Activated CD8-positive, alpha-beta memory T cell treated with anti-CD3 and anti-CD28 coated beads, Interleukin-2, amount 50 U/mL, for 4 hours (primary cell): ENCODE measurements around the gene SERPINB8.
"Not testable (repeated sequence)": the region's sequence is repeated elsewhere in the genome, so short reads cannot be mapped to it uniquely, and the experiment has no call there.

ENCODE experiments used
- DNase-seq: peaks from one replicate; pipeline ENCODE4 v3.0.0-alpha.2; 2020

SERPINB8 gene, protein sequence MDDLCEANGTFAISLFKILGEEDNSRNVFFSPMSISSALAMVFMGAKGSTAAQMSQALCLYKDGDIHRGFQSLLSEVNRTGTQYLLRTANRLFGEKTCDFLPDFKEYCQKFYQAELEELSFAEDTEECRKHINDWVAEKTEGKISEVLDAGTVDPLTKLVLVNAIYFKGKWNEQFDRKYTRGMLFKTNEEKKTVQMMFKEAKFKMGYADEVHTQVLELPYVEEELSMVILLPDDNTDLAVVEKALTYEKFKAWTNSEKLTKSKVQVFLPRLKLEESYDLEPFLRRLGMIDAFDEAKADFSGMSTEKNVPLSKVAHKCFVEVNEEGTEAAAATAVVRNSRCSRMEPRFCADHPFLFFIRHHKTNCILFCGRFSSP

DNA sequence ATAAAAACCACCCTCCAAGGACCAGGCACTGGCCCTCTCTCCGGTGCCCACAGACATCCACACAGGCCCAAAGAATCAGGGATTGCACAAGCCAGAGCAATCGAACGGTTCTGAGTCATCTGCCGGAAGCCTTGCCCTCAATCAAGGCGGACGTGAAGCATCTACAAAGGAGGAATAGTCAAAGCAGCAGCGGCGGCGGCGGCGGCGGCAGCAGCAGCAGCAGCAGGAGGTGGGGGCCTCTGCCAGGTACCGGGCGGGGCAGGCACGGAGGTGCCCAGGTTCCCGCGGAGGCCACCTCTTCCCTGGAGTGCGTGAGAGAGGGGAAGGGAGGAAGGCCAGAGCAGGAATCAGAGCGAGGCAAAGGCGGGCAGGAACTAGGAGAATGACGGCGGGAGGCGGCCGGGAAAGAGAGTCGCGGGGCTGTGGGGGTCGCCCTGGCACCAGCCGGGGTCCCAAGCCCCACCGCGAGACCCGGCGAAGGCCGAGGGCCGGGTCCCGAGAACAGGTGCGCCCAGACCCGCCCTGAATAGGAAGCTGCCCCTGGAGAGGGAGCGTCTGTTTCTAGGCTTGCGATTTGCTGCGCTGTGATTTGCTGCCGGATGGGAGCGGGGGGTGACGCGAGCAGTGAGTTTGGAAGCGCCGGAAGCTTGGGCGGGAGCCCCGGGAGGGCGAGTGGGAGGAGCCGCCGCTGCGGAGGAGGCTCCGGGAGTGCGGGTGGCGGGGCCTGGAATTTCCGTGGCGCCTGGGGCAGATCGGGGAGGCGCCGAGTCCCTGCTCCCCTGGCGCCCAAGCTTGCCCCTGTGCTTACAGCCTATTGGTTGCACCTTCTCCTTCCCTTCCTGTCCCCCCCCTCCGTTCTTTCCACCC lies at the start of gene SERPINB8:
Gene SERPINB8, plus strand, starts transcription at position 140 of the 867 bp plus-strand sequence. CDS start 8,228 bp downstream, outside the sequence.
- peak; percentile 80 for DNase-seq

DNA sequence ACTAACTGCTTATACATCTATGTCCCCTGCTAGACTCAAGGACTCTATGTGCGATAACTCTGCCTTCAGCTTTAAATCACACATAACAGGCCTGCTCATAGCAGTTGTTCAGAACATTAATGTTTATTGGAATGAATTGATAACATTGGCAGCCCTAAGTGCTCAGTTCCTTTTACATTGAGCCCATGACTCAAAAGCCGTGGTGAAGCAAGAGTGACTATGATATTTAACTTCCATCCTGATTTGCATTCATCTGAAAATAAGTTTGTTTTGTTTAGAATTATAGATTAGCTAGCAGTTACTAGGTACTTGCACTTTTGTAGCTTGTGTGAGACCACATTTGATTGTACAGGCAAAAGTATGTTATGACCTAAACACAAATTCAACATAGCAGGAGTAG lies 47.8 kb upstream of the SERPINB8 start:
- DNase-seq = no peak

DNA sequence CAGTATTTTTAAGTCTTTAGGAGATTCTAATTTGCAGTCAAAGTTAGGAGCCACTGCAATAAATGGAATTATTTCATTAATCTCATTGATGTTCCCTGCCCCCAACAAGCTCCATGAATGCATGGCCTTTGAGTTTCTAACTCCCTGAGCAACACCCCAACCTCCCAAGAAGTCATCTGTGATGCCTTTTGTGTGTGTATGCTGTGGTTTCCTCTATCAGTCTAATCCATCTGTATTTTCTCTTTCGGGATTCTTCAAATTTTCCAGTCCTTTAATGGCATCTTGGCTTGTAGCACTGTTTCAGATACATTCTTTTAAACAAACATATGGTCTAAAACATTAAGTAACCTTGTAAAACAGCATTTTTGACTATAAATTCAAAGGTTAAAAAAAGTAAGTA lies 45.3 kb upstream of the SERPINB8 start:
- DNase-seq = no peak

DNA sequence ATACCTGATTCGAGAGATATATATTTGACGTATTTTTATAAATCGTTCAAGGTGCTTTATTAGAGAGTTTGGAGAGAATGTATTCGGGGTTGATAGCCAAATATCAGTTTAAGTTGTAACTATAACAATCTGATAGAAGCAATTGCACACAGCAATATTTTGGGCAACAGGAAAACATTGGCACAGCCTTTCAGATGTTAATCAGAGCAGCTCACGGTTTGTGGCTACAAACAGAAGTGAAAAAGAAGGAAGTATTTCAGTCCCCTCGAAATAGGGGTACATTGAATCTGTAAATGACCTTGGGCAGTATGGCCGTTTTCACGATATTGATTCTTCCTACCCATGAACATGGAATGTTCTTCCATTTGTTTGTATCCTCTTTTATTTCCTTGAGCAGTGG lies 41.5 kb upstream of the SERPINB8 start:
- no peak for DNase-seq

DNA sequence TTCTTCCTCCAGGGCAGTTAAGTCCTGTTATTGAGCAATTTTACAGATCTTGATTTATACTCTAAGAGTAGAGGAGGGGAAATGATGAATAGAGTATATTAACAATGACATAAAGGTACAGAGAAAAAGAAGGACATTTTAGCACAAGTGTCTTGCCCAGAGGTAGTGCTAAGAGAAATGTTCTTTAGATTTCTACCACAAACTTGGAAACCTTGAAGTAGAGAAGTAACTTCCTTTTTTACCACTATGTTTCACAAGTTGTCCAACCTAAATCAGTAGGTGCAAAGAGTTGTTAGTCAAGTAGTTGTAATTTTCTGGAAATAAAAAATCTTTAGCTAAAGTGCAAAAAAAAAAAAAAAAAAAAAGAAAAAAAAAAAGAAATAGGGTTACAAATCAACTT lies 40.5 kb upstream of the SERPINB8 start:
- not testable (repeated sequence) for DNase-seq

DNA sequence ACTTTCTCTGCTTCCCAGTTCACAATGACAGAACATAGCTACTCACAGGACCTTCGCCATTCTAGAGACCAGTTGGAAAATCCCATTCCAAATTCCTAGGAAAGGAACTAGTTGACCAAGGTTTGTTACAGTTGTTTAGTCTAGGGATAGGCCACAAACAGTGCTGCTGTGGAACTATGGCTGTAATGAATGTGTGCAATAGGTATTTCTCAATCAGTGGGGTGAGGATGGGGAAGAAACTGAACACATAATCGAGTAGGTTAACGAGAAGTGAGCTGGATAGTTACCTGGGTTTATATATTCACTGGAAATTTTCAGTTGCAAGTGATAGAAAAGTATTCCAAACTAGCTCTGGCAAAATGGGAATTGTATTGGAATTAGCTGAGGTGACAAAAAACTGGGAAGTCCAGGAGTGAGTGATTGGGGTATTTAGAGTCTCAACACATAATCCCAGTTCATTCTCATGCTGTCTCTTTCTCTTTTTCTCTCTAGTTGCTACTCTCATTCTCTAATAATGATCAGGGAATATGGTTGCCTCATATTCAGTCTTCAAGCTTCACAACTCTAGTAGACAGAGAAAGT lies 39.0 kb upstream of the SERPINB8 start:
- no peak for DNase-seq

DNA sequence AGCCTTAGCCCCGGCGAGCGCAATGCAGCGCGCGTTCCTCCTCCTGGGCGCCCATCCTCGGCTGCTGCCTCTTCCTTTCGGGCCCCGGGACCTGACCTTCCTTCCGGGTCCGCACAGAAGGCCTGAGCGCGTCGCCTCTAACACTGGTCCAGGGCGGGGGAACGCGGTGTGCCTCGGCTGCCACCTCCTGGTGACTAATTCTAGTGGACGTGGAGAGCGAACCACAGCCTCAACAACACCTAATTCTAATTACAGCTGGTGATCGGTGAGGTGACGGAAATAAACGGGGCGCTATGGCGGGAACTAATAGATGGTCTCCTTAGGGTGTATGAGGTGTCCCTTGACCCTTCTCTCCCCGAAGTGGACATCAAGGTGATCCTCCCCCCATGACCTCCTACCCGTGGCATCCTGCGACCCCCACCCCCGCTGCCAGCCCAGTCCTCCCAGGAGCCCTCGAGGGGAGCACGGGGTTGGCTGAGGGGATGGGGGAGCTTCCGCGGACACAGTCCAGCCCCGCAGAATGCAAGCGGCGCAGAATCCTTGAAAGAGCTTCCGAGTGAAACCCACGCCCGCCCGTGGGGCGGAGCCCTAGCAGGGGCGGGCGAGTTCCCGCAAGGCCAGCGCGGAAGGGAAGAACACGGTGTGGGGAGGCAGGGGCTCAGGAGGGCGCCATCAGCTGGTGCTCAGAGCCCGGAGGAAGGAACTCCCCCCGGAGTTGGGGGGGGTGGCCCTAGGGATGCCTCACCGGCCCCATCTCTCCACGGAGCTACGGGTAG lies 33.5 kb upstream of the SERPINB8 start:
- peak; percentile 18 for DNase-seq

DNA sequence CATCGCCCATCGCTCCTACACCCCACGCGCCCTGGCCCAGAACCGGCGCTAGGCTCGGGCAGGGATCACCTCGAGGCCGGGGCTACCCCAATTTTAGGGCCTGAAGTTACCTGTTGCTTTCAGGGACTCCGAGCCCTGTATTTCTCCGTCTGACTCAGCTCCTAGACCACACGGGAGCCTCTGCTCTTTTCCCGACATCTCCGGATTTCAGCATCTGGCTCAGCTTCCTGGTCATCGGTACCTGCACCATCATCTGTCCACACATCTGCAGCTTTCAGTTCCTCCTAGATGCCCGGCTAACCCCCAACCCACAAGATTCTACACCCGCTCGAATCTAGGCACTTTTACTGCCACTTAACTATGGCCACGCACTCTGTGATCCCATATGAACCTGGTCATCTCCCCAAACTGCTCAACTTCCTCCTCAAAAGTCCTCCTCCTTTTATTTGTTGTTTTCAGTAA lies 32.9 kb upstream of the SERPINB8 start:
- DNase-seq = no peak

DNA sequence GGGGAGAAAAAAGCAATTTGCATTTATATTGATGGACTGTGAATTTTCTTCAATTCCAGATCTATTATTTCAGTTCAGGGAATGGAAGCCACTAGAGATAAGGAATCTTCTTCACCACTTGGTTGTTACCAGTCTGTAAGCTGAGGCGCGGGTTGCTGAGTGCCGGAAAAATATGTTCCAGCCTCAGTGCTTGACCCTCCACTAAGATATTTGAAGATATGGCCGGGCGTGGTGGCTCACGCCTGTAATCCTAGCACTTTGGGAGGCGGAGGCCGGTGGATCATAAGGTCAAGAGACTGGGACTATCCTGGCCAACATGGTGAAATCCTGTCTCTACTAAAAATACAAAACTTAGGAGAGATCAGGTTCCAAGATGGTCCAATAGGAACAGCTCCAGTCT lies 29.9 kb upstream of the SERPINB8 start:
- no peak for DNase-seq

DNA sequence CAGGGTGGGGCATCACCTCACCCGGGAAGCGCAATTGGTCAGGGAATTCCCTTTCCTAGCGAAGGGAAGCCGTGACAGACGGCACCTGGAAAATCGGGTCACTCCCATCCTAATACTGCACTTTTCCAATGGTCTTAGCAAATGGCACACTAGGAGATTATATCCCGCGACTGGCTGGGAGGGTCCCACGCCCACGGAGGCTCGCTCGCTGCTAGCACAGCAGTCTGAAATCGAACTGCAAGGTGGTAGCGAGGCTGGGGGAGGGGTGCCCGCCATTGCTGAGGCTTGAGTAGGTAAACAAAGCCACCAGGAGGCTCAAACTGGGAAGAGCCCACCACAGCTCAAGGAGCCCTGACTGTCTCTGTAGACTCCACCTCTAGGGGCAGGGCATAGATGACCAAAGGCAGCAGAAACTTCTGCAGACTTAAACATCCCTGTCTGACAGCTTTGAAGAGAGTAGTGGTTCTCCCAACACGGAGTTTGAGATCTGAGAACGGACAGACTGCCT lies 29.3 kb upstream of the SERPINB8 start:
- DNase-seq = not testable (repeated sequence)

DNA sequence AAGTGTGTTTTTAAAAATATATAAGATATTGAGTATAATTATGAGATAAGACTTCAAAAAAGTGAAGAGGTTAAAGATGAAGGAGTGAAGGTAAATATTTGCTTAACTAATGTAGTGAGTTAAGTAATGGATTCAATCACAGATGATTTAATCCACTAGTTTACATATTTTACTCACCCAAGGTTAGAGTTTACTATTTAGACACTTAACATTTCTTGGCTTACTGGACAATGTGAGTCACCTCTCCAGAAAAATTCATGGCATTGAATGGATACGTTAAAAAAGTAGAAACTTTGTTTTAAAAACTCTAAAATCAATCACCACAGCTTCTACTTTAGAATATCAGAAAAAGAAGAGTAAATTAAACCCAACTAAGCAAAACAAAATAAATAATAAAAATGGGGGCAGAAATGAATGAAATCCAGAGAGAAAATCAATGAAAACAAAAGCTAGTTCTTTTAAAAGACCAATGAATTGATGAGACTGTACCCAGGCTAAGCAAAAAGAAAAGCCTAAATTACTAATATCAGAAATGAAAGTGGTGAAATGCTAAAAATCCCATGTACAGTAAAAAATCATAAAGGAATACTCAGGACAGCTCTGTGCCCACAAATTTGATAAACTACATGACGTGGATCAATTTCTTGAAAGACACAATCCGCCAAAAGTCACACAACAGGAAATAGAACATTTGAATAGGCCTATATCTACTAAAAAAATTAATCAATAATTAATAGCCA lies 22.7 kb upstream of the SERPINB8 start:
- no peak for DNase-seq

DNA sequence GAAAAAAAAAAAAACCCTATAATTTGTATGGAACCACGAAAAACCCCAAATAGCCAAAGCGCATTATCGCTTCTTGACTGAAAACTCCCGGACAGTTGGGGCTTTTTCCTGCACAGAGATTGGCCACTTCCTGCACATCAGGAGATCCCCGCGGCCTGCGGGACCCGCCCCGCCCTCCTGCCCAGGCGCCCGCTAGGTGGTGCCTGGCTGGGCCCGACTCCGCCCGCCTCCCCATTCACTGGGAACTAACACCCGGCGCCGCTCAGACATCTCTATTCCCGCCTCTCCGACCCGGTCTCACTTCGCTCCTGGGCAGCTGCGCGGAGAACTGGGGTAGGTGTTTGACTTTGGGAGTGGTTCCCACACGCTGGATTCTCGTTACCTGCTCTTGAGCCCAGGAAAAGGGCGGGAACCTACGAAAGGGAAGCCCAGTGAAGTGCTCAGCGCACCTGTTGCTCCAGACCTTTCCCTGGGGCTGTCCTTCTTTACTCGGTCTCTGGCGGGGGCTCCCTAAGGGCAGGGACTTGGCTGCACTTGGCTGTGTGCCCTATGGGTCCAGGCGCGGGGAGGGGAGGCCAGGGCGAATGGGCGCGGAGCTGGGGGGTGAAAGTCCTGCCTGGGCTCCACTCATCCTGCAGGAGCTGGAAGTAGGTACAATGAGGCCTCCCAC lies 20.7 kb upstream of the SERPINB8 start, which contains the start of gene HMSD:
Gene HMSD, plus strand, starts transcription at position 234 of the 670 bp plus-strand sequence. CDS start 4,155 bp downstream, outside the sequence.
- DNase-seq = peak; percentile 44

DNA sequence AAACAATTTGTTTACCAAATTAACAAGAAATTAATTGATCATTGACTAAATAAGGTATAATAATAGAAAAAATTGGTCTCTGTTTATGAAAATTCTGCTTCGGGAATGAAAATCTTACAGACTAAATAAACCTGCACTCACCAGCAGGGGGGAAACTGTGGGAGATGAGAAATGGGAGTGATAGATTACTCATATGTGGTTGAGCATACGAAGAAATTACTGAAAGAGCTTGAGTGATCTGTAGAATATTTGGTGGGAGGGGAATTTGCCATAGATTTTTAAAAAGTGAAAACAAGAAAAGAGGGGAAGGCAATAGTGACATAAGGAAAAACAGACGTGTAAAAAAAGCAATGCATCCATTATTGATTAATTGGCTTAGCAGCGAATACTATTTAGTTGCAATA lies 18.6 kb upstream of the SERPINB8 start:
- no peak for DNase-seq

DNA sequence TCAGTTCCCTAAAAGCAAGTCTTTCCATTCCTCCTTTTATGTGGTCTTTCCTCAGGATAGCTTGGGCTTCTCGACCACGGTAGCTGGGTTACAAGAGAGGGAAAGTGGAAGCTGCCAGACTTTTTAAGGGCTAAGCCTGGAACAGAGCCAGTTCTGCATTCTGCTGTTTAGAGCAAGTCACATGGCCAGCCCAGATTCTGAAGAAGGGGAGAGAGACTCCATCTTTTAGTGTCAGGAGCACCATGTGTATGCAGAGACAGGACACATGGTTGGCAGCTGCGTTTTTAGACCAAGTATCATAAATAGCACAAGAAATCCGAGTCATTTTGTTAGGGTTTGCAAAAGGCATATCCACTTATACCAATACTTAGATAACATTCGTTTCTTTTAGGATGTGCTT lies 16.1 kb upstream of the SERPINB8 start:
- DNase-seq = no peak

DNA sequence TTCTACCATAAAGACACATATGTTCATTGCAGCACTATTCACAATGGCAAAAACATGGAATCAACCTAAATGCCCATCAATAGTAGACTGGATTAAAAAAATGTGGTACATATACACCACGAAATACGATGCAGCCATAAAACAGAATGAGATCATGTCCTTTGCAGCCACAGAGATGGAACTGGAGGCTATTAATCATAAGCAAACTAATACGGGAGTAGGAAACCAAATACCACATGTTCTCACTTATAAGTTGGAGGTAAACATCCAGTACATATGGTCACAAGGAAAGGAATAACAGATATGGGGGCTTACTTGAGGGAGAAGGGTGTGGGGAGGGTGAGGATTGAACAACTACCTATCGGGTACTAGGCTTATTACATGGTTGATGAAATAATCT lies 13.1 kb upstream of the SERPINB8 start:
- no peak for DNase-seq

DNA sequence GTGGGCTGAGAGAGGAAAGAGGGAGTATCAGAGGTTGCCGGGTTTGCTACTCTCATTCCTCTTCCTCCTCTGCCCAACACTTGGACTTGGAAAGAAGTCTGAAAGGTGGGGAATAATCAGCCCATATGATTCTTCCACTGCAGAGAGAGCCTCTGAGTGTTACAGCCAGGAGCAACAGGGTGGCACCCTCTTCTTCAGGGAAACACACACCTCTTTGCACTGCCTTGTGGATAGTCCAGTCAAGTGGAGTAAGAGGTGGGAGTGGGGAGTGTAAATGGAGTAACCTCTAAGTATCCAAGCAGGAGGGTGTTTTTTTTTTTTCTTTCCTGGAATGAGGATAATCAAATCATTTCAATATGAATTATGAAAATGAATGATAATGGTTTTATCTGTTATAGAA lies 9.0 kb upstream of the SERPINB8 start:
- DNase-seq = no peak

DNA sequence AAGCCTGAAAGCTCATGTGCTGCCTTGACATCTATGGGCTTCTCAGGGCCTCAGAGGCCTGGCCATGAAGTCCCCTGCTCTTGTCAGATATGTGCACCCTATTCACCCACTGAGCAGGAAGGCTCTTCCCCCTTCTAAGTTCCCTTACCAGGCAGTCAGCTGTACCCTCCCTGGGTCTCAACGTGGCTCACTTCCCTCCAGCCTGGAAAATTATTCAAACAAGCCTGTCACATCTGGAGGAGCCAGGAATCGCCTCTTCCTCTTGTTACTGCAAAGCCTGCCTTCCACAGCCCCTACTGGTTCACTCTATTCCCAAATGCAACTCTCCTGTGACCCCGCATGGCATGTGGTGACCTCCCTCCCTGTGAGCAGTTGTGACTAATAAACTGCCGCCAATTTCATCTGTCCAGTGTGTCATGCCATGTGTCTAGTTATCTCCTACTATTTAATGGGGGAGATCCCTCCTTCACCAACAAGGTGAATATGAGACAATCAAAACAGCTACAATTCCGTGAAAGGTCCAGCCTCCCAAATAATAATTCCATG lies 8.4 kb upstream of the SERPINB8 start:
- DNase-seq = no peak

DNA sequence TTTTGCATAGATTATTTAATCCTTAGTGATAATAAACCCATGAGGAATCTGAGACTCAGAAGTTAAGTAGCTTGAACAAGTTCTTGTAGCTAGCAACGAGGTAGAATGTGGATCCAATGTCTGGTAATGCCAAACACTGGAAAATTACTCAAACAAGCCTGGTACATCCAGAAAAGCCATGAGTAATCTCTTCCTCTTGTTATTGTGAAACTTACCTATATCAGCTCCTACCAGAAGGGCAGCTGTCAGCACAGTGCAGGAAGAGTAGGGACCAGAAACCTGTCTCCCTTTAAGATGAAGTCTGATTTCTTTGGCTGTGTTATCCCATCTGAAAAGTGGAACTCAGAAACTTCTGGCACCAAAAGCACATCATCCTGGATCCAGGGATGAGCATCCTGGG lies 7.7 kb upstream of the SERPINB8 start:
- DNase-seq = no peak

DNA sequence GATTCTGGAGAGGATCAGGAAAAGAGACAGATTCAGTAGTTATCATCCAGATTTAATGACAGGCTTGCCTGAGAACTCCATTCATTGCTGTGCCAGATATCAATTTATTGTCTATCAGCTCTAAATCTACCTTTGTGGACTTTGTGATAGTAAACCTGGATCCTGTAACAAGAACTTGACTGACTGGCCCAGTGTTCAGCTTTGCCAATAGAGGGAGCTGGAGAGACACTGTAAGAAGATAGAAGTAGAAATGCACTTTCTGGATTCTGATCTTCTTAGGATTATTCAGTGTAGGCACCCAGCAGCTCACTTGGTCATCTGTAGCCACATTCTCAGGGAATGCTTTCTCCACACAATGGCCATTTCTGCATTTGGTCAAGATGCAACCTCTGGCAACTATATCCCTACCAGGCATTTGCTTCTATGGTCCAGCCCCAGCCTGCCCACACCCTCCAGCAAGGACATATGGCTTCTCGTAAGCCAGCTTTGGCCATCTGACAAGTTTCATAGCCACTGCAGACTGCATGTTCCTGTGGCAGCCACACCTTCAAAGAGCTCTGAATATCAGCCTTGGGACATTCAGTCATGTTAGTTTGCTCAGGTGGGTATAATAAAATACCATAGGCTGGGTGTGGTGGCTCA lies 6.1 kb upstream of the SERPINB8 start:
- DNase-seq = peak; percentile 46

DNA sequence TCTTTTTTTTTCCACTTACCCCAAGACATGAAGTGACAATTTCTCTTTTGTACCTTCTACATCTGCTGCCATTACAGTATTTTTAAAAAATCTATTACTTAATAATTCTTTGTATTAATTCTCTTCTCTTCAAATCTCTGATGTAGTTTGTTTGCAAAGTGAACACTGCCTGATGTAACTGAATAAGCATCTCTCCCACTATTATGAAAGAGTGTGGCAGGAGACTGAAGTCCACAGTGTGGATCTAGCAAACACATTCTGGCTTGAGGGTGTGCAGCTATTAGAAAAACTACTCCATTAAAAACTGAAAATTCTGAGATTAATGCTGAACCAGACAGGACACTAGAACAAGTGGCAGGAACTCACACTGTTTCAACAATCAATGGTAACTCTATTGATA lies 5.0 kb upstream of the SERPINB8 start:
- DNase-seq = no peak
